ENCODE results near the gene SPDYE6. TPM values are rescaled to one million over a fixed set of nuclear protein-coding genes. Genes with fewer than 3 reads are reported as not detected.

The SPDYE6 gene
- total and polyA plus RNA-seq, 4 donors: 2.4 TPM; not detected in 3

DNA sequence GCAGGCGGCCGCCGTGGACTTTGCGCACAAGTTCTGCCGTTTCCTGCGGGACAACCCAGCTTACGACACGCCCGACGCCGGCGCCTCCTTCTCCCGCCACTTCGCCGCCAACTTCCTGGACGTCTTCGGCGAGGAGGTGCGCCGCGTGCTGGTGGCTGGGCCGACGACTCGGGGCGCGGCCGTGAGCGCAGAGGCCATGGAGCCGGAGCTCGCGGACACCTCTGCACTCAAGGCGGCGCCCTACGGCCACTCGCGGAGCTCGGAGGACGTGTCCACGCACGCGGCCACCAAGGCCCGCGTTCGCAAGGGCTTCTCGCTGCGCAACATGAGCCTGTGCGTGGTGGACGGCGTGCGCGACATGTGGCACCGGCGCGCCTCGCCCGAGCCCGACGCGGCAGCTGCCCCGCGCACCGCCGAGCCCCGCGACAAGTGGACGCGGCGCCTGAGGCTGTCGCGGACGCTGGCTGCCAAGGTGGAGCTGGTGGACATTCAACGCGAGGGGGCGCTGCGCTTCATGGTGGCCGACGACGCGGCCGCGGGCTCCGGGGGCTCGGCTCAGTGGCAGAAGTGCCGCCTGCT lies 55.5 kb downstream of the SPDYE6 start (continued):
- TF ChIP-seq, protein P1, sequence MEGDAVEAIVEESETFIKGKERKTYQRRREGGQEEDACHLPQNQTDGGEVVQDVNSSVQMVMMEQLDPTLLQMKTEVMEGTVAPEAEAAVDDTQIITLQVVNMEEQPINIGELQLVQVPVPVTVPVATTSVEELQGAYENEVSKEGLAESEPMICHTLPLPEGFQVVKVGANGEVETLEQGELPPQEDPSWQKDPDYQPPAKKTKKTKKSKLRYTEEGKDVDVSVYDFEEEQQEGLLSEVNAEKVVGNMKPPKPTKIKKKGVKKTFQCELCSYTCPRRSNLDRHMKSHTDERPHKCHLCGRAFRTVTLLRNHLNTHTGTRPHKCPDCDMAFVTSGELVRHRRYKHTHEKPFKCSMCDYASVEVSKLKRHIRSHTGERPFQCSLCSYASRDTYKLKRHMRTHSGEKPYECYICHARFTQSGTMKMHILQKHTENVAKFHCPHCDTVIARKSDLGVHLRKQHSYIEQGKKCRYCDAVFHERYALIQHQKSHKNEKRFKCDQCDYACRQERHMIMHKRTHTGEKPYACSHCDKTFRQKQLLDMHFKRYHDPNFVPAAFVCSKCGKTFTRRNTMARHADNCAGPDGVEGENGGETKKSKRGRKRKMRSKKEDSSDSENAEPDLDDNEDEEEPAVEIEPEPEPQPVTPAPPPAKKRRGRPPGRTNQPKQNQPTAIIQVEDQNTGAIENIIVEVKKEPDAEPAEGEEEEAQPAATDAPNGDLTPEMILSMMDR (IDR thresholded peaks at IDR 0.05; ENCODE audit: low read depth, low read length, missing input control): no peak
- no peak for TF ChIP-seq HNF4G (IDR thresholded peaks at IDR 0.05)
- TF ChIP-seq, protein P2, sequence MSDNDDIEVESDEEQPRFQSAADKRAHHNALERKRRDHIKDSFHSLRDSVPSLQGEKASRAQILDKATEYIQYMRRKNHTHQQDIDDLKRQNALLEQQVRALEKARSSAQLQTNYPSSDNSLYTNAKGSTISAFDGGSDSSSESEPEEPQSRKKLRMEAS (IDR thresholded peaks at IDR 0.05): no peak
- TF ChIP-seq, protein P3, sequence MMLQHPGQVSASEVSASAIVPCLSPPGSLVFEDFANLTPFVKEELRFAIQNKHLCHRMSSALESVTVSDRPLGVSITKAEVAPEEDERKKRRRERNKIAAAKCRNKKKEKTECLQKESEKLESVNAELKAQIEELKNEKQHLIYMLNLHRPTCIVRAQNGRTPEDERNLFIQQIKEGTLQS (IDR thresholded peaks at IDR 0.05): no peak

- Histone ChIP-seq H3K9ac (ENCODE audit: low read depth in 1 of 2, low read length in 2 of 2) (no peak overlapping the region), H3K27ac (ENCODE audit: low read depth in 1 of 2, low read length in 2 of 2) (no peak overlapping the region), H3K36me3 (ENCODE audit: control insufficient read depth in 4 of 4, insufficient read depth in 3 of 4, low read depth in 1 of 4, low read length in 3 of 4) (no peaks in the 10 kb centered on the region), H3K4me1 (ENCODE audit: control insufficient read depth in 4 of 4, insufficient read depth in 4 of 4, low read length in 3 of 4) (peaks cover 0 to 5% (median 0%) of the 10 kb centered on the region in 4 donors), H3K9me3 (ENCODE audit: control insufficient read depth in 4 of 4, low read length in 3 of 4) (no peaks in the 10 kb centered on the region), H3K4me3 (ENCODE audit: low read depth in 1 of 3, low read length in 3 of 3) (no peak overlapping the region), H3K27me3 (ENCODE audit: control insufficient read depth in 4 of 4, insufficient read depth in 4 of 4, low read length in 3 of 4) (no peaks in the 10 kb centered on the region)
- 96% methylated on average over 10 of the region's 10 CpGs for WGBS
- no peak for TF ChIP-seq SP1 (IDR thresholded peaks at IDR 0.05)
- TF ChIP-seq ZBTB33 (IDR thresholded peaks at IDR 0.05): no peak
- no peak for TF ChIP-seq EGR1 (IDR thresholded peaks at IDR 0.05; ENCODE audit: low read depth in 2 of 2)
- no peak for DNase-seq (ENCODE audit: low spot score)
Measured at GRCh38 chr7:102297487-102298218, 58.6 kb downstream of the SPDYE6 start.

DNA sequence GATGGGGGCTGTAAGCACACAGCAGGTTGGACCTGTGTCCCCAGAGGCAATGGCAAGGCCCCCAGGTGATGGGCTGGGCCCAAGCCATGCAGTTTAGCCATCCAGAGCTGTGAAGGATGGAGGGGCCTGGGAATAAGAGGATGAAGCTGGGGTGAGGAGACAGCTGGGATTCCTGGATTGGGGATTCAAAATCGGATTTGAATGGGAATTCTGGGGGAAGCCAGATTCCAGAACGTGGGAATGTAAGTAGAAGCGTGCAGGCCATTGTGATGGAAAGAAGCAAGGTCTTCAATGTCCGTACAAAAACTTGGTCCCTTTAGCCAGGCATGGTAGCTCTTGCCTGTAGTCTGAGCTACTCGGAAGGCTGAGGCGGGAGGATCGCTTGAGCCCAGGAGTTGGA lies 59.7 kb downstream of the SPDYE6 start:
- peaks cover 0 to 5% (median 0%) of the 10 kb centered on the region in 4 donors for H3K4me1 ChIP-seq (ENCODE audit: control insufficient read depth in 4 of 4, insufficient read depth in 4 of 4, low read length in 3 of 4)
- no peaks in the 10 kb centered on the region for H3K27me3 ChIP-seq (ENCODE audit: control insufficient read depth in 4 of 4, insufficient read depth in 4 of 4, low read length in 3 of 4)
- no peak overlapping the region for H3K9ac ChIP-seq (ENCODE audit: low read depth in 1 of 2, low read length in 2 of 2)
- no peaks in the 10 kb centered on the region for H3K9me3 ChIP-seq (ENCODE audit: control insufficient read depth in 4 of 4, low read length in 3 of 4)
- WGBS: 94% methylated on average over 7 of the region's 7 CpGs
- no peaks in the 10 kb centered on the region for H3K36me3 ChIP-seq (ENCODE audit: control insufficient read depth in 4 of 4, insufficient read depth in 3 of 4, low read depth in 1 of 4, low read length in 3 of 4)
- H3K4me3 ChIP-seq (ENCODE audit: low read depth in 1 of 3, low read length in 3 of 3): no peak overlapping the region
- no peak for DNase-seq (ENCODE audit: low spot score)
- no peak overlapping the region for H3K27ac ChIP-seq (ENCODE audit: low read depth in 1 of 2, low read length in 2 of 2)
- no peak for TF ChIP-seq HNF4A (conservative IDR thresholded peaks at IDR 0.05)
- no peak for TF ChIP-seq NR2F2 (IDR thresholded peaks at IDR 0.05)
- no peak for TF ChIP-seq GABPA (IDR thresholded peaks at IDR 0.05 in 1 of 2, conservative IDR thresholded peaks at IDR 0.05 in 1 of 2)
- no peak for TF ChIP-seq EGR1 (IDR thresholded peaks at IDR 0.05; ENCODE audit: low read depth in 2 of 2)
- TF ChIP-seq, protein P4, sequence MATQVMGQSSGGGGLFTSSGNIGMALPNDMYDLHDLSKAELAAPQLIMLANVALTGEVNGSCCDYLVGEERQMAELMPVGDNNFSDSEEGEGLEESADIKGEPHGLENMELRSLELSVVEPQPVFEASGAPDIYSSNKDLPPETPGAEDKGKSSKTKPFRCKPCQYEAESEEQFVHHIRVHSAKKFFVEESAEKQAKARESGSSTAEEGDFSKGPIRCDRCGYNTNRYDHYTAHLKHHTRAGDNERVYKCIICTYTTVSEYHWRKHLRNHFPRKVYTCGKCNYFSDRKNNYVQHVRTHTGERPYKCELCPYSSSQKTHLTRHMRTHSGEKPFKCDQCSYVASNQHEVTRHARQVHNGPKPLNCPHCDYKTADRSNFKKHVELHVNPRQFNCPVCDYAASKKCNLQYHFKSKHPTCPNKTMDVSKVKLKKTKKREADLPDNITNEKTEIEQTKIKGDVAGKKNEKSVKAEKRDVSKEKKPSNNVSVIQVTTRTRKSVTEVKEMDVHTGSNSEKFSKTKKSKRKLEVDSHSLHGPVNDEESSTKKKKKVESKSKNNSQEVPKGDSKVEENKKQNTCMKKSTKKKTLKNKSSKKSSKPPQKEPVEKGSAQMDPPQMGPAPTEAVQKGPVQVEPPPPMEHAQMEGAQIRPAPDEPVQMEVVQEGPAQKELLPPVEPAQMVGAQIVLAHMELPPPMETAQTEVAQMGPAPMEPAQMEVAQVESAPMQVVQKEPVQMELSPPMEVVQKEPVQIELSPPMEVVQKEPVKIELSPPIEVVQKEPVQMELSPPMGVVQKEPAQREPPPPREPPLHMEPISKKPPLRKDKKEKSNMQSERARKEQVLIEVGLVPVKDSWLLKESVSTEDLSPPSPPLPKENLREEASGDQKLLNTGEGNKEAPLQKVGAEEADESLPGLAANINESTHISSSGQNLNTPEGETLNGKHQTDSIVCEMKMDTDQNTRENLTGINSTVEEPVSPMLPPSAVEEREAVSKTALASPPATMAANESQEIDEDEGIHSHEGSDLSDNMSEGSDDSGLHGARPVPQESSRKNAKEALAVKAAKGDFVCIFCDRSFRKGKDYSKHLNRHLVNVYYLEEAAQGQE (IDR thresholded peaks at IDR 0.05): no peak
- TF ChIP-seq RAD21 (IDR thresholded peaks at IDR 0.05): no peak
- TF ChIP-seq, protein P1 (IDR thresholded peaks at IDR 0.05; ENCODE audit: low read depth, low read length, missing input control): no peak
- no peak for TF ChIP-seq TAF1 (conservative IDR thresholded peaks at IDR 0.05)
- TF ChIP-seq FOXA1 (IDR thresholded peaks at IDR 0.05): no peak
- no peak for TF ChIP-seq HNF4G (IDR thresholded peaks at IDR 0.05)
- TF ChIP-seq SP1 (IDR thresholded peaks at IDR 0.05): no peak
- TF ChIP-seq, protein P3 (IDR thresholded peaks at IDR 0.05): no peak
- no peak for TF ChIP-seq ZBTB33 (IDR thresholded peaks at IDR 0.05)
- TF ChIP-seq FOXA2 (IDR thresholded peaks at IDR 0.05): no peak
